Measurements from ENCODE around the gene ZIC2.
A peak's percentile ranks its signal among the peaks of the same experiment; 100 is the strongest.

Gene ZIC2

DNA sequence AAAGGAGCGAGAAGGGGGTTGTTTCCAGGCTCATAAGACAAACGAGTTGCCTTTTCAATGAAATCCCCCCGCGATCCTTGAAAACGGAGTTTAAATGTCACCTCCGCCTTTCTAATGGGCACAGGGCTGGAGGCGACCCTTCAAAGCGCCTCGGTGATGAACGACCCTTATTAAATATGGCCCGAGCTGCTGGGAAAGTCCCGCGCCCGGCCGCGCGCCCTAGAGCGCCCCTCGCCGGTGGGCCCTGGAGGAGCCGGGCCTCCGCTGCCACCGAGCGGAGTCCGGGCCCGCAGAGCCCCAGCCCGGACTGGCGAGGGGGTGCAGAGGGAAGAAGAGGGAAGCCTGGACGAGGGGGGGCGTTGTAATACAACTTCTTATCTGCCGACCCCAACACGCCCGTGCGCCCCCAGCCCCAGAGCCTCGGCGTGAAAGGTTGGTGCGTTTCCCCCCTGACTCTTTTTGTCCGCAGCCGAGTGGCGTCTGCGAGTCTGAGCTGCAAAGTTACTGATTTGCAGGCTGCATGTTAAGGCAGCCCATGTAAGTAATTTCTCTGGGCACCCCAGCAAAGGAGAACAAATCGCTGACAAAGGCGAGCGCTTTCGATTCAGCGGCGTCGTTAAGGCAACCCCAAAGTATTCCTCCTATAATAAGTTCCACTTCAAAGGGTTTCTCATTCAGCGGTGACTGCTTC, 21.9 kb upstream of the ZIC2 start:
- no peak for DNase-seq

DNA sequence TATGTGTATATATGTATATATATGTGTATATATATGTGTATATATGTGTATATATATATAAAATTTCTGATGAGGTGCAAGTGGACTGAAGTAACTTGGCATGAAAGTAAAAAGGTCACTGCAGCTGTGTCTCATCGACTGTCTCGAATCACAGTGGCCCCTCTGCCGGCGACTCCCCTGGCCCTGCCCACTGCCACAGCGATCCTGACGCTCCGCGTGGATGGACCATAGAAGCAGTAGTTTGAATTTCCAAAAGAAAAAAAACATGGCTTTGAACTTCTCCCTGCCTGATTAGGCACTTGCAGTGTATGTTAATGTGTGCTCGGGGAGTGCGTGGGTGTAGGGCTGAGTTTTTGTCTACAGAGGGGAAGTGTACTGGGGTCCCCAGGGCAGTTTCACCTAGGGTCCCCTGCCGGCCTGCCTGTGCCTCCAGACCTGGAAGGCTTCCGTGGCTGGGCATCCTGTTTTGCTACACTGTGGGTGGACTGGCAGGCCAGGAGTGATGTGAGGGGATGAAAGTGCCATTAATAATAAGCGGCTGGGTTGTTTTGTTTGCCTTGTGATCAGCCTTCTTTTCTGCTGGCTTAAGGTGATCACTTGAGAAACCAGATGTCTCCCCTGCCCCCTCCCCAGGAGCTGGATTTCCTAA, 20.8 kb upstream of the ZIC2 start:
- DNase-seq = no peak

DNA sequence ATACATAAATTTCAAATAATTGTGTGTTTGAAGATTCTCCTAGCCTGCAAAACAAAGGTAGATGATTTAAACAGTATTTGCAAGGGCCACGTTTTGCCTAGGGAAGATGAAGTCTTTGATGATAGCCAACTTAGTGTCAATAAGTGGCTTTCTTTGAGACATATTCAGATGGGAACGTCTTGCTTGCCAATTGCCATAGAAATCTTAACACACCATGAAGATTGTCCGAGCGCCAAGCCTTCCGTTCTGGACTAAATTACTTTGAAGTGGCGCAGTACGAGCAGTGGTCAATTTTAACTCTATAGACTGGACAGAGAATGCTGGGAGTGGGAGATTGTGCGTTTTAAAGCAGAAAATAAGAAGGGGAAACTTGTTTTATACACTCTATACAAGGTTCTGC, 19.9 kb upstream of the ZIC2 start:
- no peak for DNase-seq

DNA sequence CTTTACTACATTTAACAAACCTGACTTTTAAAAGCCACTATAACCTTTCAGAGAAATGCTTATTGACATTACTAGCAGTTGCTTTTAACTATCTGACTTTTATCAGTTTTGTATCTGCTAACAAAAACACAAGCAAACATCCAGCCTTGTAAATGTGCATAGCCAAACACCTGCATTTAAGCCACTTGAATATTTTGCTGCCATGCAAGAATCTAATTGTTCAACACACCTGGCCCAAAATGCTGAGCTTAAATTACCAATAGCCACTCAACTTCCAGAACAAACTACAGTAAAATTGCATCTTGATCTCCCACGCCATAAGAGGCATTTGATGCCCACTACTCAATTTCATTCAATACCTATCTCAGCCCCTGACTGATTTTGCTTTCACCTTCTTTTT, 19.3 kb upstream of the ZIC2 start:
- no peak for DNase-seq

DNA sequence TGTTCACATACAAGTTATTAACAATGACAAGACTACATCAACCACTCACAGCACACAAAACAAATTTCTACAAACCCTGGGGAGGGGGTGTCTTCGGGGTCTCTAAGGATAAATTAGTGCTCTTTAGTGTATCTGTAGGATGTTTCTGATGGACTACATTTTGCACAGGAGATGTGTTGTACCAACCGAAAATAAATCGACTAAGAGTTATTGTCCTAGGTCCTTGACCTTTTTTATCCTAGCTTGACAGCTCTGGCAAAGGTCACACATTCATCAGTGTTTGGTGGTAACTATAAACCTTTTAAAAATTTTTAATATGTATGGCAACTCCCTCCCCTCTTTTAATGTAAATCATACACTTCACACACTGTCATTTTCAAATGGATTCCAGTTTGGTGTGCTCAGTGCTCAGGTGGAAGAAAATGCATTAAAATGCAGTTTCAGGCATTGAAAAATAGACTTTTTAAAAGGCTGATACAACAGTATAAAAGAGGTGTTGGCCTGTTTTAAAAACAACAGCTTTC, 17.7 kb upstream of the ZIC2 start:
- DNase-seq = no peak

DNA sequence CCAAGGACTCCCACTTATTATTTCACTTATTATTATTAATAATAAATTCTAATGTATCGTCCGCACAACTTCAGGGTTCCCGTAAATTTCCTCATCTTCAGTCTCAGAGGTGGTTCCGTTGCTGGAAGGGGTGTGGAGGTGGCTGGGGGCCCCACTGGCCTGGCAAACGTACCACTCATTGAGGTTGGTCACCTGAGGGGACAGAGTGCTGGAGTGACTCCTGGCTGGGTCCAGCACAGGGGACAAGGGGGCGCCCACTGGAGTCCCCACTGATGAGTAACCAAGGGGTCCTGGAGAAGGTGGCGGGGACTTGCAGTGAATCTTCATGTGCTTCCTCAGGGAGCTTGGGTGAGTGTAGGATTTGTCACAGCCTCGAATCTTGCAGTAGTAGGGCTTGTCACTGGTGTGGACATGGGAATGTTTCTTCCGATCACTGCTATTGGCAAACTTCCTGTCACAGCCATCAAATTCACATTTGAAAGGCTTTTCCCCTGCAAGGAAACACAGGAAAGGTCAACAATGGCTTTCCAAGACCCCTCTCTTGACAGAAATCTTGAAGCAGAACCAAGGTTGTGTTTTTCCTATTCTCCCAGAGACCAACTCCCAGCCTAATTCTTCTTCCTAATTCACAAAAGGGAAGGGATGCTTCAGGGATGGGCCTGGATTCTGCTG, 16.1 kb upstream of the ZIC2 start:
- DNase-seq = no peak

DNA sequence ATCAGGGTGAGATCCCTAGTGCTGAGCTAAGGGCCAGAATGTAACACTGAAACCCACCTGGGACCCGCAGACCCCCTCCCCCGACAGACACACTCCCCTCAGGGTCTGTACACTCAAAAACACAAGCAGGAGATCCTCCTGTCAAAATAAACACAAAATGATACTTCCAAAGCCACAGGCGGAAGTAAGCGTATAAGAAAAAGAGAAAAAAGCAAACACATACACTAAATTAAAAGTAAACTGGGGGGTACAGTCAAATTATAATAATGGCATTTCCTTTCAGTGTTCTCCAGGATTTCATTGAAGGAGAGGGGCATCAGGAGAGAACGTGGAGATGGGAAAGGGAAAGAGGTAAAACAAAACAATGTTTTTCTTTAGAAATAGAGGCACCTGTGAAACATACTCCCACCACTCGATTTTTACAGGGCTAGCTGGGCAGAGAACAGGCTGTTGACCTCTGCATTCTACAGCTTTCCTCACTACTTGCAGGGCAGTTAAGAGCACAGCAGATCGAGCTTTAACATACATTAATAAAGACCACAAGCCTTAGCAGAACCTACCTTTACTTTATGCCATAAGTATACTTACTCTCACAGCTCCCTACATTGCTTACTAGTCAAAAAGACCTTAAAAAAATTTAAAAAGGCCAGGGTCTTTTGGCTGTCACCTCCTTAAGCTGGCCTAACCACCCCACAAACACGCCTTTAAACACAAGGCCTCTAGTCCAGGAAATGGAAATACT, 15.3 kb upstream of the ZIC2 start:
- no peak for DNase-seq

DNA sequence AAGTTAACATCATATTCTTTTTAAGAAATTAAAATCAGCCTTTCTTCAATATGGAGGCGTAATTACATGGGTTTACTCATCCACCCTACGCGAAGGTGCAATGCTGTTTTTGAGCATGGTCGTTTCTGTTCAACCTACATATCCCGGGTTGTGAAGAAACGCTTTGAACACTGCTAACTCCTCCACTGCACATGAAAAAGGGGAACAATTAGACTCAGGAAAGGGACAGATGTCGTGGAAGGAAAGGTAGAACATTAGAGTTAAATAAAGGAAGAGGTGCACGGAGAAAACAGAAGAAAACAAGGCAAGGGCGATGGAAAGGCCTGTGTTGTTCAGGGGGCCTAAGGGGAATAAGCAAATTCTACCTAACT, 14.1 kb upstream of the ZIC2 start:
- no peak for DNase-seq

DNA sequence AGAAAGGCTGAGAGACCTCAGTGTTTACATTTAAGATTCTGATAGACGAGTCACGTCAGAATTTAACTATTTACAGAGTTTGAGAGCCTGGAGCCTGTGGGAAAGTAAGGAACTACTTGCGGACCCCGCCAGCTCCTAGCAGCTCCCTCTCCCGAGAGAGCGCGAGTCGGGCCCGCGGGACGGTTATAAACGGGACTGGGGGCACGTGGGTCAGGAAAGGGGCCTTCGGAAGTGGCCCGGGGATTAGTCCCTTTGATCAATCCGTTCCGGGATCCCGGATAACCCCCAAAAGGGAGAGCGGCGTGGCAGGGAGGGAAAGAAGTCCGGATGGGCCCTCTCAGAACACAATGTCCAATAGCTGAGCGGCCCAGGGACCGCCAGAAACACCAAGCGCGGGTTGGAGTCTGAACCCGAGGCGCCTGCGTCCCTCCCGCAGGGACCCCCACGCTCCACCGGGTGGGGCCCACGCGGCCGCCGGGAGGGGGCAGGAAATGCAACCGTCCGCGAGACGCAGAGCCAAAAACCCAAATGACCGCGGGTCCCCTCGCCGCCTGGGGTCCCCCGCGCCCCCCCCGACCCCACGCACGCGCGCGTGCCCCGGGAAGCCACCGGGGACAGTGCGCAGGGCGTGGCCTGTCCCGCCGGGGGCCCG, 13.6 kb upstream of the ZIC2 start:
- no peak for DNase-seq

DNA sequence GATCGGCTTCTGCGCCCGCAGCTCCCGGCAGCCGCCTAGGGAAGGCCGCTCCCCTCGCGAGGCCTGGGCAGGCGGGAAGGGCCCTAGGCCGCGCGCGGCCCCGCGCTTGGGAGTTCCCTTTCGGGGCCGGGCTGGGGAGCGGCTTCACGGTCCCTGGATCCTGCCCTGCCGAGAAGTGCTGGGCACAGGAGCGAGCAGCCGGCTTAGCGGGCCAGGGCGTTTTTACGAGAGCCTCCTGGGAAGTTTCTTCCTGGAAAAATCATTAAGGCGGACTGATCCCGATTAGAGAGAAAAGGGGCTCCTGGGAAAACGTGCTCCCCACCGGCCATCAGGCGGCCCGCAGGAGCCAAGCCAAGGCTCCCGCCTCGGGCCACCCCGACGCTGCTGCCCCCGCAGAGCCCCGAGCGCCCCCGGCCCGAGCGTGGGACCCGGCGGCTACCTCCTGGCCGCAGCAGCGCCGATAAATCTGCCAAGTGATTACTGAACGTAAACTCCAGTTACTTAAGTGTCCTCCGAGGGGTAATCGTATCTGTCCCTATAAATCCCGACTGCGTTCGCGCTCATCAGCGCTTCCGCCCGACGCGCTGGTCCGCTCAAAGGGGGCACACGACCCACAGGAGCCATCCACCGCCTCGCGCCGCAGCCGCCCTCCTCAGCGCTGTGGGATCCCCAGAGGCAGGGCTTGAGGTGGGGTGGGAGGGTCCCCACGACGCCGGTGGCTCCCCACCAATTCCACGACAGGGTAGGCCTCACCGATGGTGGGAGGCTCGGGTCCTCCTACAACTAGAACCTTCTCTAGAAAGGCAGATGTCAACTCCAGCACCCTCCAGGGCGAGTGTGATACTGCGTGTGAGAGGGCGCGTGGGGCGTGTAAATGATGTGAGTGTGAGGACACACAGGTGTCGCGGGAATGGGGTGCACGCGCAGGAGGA, 12.8 kb upstream of the ZIC2 start:
- DNase-seq = no peak

DNA sequence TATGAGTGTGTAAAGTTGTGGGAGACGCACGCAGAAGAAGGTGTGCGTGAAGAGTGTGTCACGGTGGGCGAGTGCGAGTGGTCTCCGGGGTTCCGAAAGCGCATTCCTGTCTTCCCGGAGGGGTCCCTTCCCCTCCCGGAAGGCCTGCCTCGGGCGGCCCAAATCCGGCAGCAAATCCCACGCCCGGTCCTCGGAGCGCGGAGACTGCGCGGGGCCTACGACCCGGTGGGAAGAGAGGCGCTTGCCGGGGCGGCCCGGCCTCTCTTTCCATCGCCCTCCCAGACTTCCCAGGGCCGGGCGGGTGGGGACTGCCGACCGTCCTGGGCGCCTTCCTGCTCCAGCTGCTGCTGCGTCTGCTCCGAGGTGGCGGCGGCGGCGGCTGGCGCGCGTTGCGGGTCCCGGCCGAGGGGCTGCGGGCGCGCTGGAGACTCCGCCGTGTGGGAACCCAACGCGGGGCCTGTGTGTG, 12.1 kb upstream of the ZIC2 start:
- no peak for DNase-seq

DNA sequence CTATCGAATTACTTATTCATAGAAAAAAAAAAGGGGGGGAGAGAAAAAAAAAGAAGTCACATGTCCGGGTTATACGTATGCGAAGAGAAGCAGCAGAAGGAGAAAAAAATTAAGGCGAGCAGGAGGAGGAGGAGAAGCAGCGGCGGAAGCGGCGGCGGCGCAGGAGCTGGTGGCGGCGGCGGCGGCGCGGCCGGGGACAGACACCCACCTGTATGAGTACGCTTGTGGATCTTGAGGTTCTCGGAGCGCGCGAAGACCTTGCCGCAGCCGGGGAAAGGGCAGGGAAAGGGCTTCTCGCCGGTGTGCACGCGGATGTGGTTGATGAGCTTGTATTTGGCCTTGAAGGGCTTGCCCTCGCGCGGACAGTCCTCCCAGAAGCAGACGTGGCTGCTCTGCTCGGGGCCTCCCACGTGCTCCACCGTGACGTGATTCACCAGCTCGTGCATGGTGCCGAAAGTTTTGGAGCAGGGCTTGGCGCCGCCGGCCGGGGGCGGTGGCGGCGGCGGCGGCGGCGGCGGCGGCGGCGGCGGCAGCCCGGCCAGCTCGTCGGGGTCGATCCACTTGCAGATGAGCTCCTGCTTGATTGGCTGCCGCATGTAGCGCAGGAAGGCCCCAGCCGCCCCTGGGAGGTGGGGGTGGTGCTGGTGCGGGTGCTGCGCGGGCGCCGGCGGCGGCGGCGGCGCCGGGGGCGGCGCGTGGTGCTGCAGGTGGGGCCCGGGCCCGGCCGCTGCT, 11.5 kb upstream of the ZIC2 start:
- peak; percentile 56 for DNase-seq

DNA sequence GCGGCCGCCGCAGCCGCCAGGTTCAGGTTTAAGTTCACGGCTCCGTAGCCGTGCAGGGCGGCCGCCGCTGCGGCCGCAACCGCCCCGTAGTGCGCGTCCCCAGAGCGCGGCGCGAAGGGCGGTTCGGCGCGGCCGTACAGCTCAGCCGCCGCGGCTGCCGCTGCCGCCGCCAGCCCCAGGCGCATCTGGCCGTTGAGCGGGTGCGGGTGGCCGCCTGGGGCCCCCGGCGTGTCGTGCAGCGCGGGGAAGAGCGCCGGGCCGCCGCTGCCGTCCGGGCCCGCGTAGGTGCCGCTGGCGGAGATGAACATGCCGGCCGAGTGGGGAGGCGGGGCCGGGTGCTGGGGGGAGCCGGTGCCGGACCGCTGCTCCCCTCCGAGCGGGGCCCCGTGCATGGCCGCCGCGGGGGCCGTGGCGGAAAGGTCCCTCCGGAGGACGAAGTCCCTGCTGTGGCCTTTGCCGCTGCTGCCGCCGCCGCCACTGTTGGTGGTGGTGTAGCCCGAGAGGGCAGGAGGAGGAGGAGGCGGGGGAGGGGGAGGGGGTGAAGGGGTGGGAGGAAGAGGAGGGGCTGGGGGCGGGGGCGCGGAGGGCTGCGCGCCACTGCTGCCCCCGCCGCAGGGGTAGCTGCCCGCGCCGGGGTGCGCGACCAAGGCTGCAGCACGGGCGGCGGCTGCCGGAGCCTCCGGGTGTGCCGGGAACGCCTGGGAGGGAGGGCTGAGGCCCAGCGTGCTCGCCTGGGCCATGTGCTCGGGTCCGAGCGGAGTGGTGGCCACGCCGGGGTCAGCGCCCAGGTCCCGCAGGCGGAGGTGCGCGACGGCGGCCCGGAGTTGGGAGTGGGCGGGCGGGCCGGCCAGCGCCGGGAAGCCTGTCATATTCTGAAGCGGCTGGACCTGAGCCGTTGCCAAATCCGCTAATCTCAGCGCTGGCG, 10.7 kb upstream of the ZIC2 start:
- no peak for DNase-seq

DNA sequence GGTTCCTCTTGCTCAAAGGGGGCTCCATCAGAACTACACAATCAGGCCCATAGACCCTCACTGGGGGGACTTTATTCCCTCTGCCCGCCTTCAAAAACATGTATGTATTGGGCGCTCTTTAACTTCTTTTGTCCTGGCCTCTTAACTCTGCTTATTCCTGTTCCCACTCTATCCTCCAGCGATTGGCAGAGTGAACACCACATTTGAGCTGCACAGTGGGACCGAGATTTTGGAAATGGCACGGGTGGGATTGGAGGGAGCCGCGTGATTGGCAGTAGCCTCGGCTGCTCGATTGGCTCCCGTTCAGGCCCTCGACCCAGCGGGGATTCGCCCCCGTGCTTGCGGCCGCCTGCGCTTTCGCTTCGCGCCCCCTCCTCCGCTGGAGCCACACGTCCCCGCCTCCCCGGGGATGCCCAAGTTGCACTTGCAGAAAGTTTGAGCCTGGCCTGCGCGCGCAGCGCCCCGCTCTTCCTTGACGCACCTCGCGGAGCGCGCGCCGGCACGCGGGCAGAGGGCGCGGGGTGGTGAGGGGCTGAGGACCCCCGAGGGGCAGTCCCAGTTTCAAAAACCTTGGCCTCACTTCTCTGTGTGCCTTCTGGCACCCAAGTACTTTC, 9.9 kb upstream of the ZIC2 start, which contains the start of gene ZIC5:
Gene ZIC5, minus strand, starts transcription at position 192 of the 614 bp plus-strand sequence. Its CDS starts 164 bp downstream, at position 28.
- DNase-seq = no peak

DNA sequence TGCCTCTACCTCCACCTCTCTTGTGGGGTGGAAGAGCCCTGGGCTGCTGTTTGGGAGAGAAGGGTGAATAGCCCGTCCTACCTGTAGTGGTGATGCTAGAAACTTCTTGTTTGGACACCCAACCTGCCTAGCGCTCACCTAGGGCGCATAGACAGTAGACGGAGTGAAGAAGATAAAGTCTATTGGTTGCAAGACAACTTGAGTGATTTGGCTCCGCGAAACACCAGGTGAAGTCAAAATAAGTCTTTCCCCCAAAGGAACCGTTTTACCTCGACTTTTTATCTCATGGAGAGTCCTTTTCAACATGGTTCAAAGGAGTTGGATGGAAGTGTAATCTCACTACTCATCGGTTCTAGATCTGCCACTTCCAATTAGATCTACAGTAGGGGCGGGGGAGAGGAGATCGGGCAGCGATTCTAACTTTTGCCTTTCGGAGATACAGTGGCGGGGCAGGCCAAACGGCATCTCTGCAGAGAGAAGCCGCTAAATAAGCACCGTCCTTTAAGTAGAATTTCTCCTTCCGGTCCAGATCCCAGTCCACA, 9.3 kb upstream of the ZIC2 start:
- no peak for DNase-seq

DNA sequence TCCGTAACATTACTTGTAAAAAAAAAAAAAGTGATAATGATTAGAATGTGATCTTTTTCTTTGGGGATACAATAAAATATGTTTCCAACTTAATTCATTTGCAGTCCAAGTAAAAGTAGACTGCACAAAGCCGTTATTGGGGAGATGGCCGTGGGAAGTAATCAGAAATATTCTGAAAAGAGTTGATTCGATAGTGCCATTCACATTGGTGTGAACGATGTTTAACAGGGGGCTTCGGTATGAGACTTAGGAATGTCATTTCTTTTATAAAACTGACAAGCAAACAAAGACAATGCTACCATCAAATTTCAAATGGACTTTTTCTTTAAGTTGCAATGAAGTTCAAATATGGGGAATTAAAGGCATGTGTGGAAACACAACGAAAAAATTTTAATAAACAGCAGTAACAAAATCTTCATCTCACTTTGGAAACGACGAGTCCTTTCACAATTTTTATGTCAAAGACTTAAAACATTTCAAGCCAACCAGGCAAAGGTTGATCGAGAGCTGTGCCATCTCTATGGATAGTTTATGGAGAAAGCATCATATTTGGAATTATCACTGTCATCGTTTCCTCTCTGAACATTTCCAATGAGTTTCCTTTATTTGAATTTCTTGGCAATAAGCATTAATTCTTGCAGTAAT, 8.3 kb upstream of the ZIC2 start:
- no peak for DNase-seq

DNA sequence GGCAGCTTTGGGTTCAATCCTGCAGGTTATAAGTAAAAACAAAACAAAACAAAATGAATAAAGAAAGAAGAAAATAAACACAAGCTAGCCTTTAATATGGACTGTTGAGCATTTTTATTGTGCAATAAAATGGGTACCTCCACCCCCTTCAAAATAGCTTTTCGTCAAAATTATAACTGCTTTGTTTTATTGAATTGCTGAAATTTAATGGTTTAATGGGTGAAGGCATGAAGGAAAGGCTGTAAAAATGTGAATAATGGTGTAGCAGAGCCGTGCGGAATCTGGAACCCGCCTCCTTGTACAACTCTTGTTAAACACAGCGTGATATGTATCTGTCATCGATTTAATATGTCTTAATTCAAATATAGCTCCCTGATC, 7.8 kb upstream of the ZIC2 start:
- no peak for DNase-seq

DNA sequence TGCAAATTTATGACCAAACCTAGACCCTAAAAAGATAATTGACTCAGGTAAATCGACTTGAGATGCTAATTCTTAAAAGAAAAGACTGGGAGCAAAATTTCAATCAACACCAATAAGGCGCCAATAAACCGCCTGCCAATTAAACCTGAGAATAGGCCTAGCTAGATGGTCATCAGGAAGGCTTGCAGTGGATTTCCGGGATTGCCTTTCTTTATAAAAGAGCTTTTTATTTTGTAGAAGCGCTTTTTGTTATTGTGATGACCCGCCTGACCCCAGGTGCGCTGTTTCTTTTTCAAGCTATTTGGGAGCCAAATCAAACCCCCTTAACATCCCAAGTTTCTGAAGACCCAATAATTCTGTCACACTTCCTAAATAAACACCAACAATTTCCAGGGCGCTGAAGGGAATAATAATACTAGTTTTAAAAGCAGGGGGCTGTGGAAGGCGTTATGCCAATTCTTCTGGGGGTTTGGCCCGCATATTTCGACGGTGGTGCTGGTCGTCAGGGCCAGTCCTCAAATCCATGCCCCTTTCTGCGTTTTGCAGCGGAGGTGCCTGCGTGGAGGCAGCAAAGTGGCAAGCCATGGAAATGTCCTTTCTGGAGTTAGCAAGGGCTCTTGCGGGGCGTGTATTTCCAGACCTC, 7.2 kb upstream of the ZIC2 start:
- no peak for DNase-seq

Data from CD4-positive, alpha-beta T cell treated with Interleukin-17A for 4 hours (primary cell).